HTR-8/SVneo (cell line): Measurements from ENCODE around the gene C5.
"Not testable (repeated sequence)": the region's sequence is repeated elsewhere in the genome, so short reads cannot be mapped to it uniquely, and the experiment has no call there.

Source experiments
- DNase-seq: peaks from one replicate; pipeline ENCODE4 v3.0.0; 2011; ENCODE audit warnings: low spot score, mixed read lengths; ENCODE audit not compliant: insufficient read length
- FAIRE-seq: peaks from 2 replicates; lab custom pipeline; 2011; peaks lifted over from hg19 to GRCh38; lab: Jason Lieb, UNC

The C5 gene

GRCh38 chr9:121053544-121053943 lies 3.5 kb upstream of the C5 start:
- FAIRE-seq = no peak
- no peak for DNase-seq

GRCh38 chr9:121048618-121049017 lies 1.5 kb downstream of the C5 start:
- FAIRE-seq = no peak

GRCh38 chr9:121048175-121048574 lies 1.9 kb downstream of the C5 start:
- no peak for FAIRE-seq

More at GRCh38 chr9:121048618-121049017, 1.5 kb downstream of the C5 start:
- no peak for DNase-seq

GRCh38 chr9:121038804-121039203 lies 11.3 kb downstream of the C5 start:
- FAIRE-seq (no peak), DNase-seq (no peak)

More at GRCh38 chr9:121048175-121048574, 1.9 kb downstream of the C5 start:
- DNase-seq = no peak

- DNase-seq (no peak), FAIRE-seq (no peak)
These were observed 11.7 kb downstream of the C5 start for GRCh38 chr9:121038362-121038761.

- not testable (repeated sequence) for DNase-seq, FAIRE-seq
These were observed 14.4 kb downstream of the C5 start for GRCh38 chr9:121035717-121036116.

GRCh38 chr9:121034529-121034928 lies 15.5 kb downstream of the C5 start:
- DNase-seq (no peak), FAIRE-seq (no peak)

- FAIRE-seq = no peak
These were observed 20.6 kb downstream of the C5 start for GRCh38 chr9:121029469-121029868.

GRCh38 chr9:121028285-121028684 lies 21.8 kb downstream of the C5 start:
- FAIRE-seq, DNase-seq: not testable (repeated sequence)

More at GRCh38 chr9:121029469-121029868, 20.6 kb downstream of the C5 start:
- DNase-seq = no peak

- FAIRE-seq = no peak
- no peak for DNase-seq
These were observed 23.3 kb downstream of the C5 start for GRCh38 chr9:121026768-121027167.

- FAIRE-seq (no peak), DNase-seq (no peak)
These were observed 23.8 kb downstream of the C5 start for GRCh38 chr9:121026260-121026691.

GRCh38 chr9:121024237-121024636 lies 25.8 kb downstream of the C5 start:
- no peak for FAIRE-seq

GRCh38 chr9:121023064-121023463 lies 27.0 kb downstream of the C5 start:
- DNase-seq = no peak
- FAIRE-seq = no peak

More at GRCh38 chr9:121024237-121024636, 25.8 kb downstream of the C5 start:
- no peak for DNase-seq

- FAIRE-seq (no peak), DNase-seq (no peak)
These were observed 28.8 kb downstream of the C5 start for GRCh38 chr9:121021301-121021700.

GRCh38 chr9:121019273-121019672 lies 30.8 kb downstream of the C5 start:
- no peak for DNase-seq
- no peak for FAIRE-seq

GRCh38 chr9:121013911-121014310 lies 36.2 kb downstream of the C5 start:
- FAIRE-seq (no peak), DNase-seq (no peak)

GRCh38 chr9:121009650-121010049 lies 40.4 kb downstream of the C5 start:
- no peak for FAIRE-seq
- no peak for DNase-seq

GRCh38 chr9:120999317-120999716 lies 50.8 kb downstream of the C5 start:
- DNase-seq = no peak
- FAIRE-seq = no peak

GRCh38 chr9:120998111-120998510 lies 52.0 kb downstream of the C5 start:
- FAIRE-seq = no peak

GRCh38 chr9:120997502-120997901 lies 52.6 kb downstream of the C5 start:
- DNase-seq = no peak
- FAIRE-seq = no peak

More at GRCh38 chr9:120998111-120998510, 52.0 kb downstream of the C5 start:
- no peak for DNase-seq

GRCh38 chr9:120996409-120996808 lies 53.7 kb downstream of the C5 start:
- no peak for DNase-seq
- no peak for FAIRE-seq

- no peak for FAIRE-seq
These were observed 61.0 kb downstream of the C5 start for GRCh38 chr9:120989065-120989464.

GRCh38 chr9:120985819-120986222 lies 64.3 kb downstream of the C5 start:
- FAIRE-seq = no peak
- peak; percentile 39 for DNase-seq

More at GRCh38 chr9:120989065-120989464, 61.0 kb downstream of the C5 start:
- no peak for DNase-seq
